AG04449 (cell line): ENCODE data around the gene SARNP.
A peak's percentile ranks its signal among the peaks of the same experiment; 100 is the strongest.

Experiments used
- CTCF ChIA-PET: fragments of 350-600 bp; formaldehyde crosslinking; extraction: SDS; loops from one replicate; lab custom pipeline; 2021; ENCODE audit warnings: antibody characterized with exemption; lab: Yijun Ruan, JAX
- POLR2A ChIA-PET: fragments of 400-600, 350-600 bp; formaldehyde crosslinking; extraction: SDS; loops from one replicate; lab custom pipeline; 2020; ENCODE audit warnings: antibody characterized with exemption, inconsistent platforms; lab: Yijun Ruan, JAX
- DNase-seq: peaks from one replicate; pipeline ENCODE4 v3.0.0-alpha.2; 2010; ENCODE audit warnings: low read depth, low spot score
- H3K4me3 ChIP-seq: 2 replicates; pipeline ENCODE4 v1.5.1; 2011; ENCODE audit warnings: low read depth, mild to moderate bottlenecking, control low read depth, low read length
- CTCF ChIP-seq: IDR thresholded peaks from one replicate; pipeline ENCODE4 v1.5.1; 2011; ENCODE audit warnings: mild to moderate bottlenecking, moderate library complexity, low read length, control low read depth, inconsistent platforms; ENCODE audit not compliant: insufficient read depth; ENCODE audit errors: missing control alignments

SARNP gene

GRCh38 chr12:55743406-55744339 is 73.9 kb downstream of the SARNP start:
- no peak for DNase-seq
- H3K4me3 ChIP-seq = peak overlapping the region; percentile 75
- ChIA-PET CTCF (interaction anchor here (0.7 to 8.5 kb wide), 15 partner anchors 6 to 298 kb away, joined by 3 to 60 read pairs (median 4); partner anchors contain the start of genes DGKA, MMP19 and SARNP), POLR2A (interaction anchor here (0.6 to 3.2 kb wide), 6 partner anchors 10 to 297 kb away, joined by 3 to 15 read pairs (median 3); partner anchors contain the start of genes CD63, ORMDL2 and SARNP)
- peak; percentile 30 for TF ChIP-seq CTCF

DNA sequence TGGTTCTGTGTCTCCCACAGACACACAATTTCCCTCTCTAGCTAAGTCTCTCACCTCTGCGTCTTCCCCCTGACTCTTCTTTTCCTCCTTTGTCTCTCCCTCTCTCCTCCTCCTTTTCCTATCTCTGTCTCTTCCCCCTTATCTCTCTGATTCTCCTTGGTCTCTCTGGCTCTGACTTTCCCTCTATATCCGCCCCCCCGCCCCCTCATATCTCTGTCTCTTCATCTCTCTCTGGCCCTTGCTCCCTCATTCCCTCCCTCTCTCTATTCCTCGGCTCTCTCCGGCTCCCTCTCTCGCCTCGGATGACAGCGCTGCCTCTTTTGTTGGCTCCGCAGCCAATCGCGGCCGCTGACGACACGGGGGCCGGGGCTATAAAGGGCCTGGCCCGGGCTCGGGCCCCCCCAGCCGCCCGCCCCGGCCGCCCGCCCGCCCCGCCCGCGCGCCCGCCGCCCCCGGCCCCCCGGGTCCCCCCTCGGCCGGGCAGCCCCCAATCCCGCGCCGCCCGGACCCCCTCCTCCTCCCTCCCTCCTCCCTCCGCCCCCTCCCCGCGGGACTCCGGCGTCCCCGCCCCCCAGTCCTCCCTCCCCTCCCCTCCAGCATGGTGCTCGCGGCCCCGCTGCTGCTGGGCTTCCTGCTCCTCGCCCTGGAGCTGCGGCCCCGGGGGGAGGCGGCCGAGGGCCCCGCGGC is 74.7 kb downstream of the SARNP start, which contains the start of gene GDF11:
TSS of gene GDF11 (plus strand) at position 404 of the 687 bp plus-strand sequence. CDS start at position 599, 195 bp downstream.
- ChIA-PET POLR2A (interaction anchor here (0.7 to 3.2 kb wide), 4 partner anchors 13 to 298 kb away, joined by 3 to 15 read pairs (median 4); partner anchors contain the start of genes CD63, ORMDL2 and SARNP), CTCF (interaction anchor here (0.7 to 7.6 kb wide), 17 partner anchors 9 to 375 kb away, joined by 3 to 193 read pairs (median 4); partner anchors contain the start of genes DGKA, SARNP and ZC3H10)
- H3K4me3 ChIP-seq = peak within 1 kb of the TSS; percentile 75
- TF ChIP-seq CTCF = no peak
- no peak for DNase-seq

GRCh38 chr12:55741931-55742680 is 75.4 kb downstream of the SARNP start:
- H3K4me3 ChIP-seq = peak overlapping the region; percentile 75
- ChIA-PET POLR2A (interaction anchor here (1.0 to 3.2 kb wide), 2 partner anchors 13 to 76 kb away, joined by 3 to 15 read pairs; partner anchors contain the start of genes CD63, ORMDL2 and SARNP), CTCF (interaction anchor here (0.7 to 7.6 kb wide), 16 partner anchors 10 to 447 kb away, joined by 3 to 193 read pairs (median 4); partner anchors contain the start of genes DGKA, PA2G4, SMARCC2 and SUOX)
- DNase-seq = no peak
- TF ChIP-seq CTCF = no peak

- no peak for TF ChIP-seq CTCF
- no peak for DNase-seq
- ChIA-PET POLR2A (interaction anchor here (0.9 to 2.1 kb wide), 3 partner anchors 10 to 379 kb away, joined by 4 to 19 read pairs (median 4); partner anchors contain the start of genes CD63 and ZC3H10), CTCF (interaction anchor here (0.6 to 7.8 kb wide), 67 partner anchors 9 to 483 kb away, joined by 3 to 193 read pairs (median 7); partner anchors contain the start of genes BLOC1S1, CD63, DGKA and ERBB3)
- no peak overlapping the region for H3K4me3 ChIP-seq
These were observed 78.5 kb downstream of the SARNP start for GRCh38 chr12:55739025-55739378.

- peak overlapping the region; percentile 78 for H3K4me3 ChIP-seq
- no peak for DNase-seq
- POLR2A ChIA-PET = interaction anchor here (0.8 to 2.1 kb wide), 5 partner anchors 9 to 380 kb away, joined by 3 to 19 read pairs (median 4); partner anchors contain the start of genes CD63 and ZC3H10
- CTCF ChIA-PET = interaction anchor here (0.6 to 7.8 kb wide), 83 partner anchors 9 to 551 kb away, joined by 3 to 193 read pairs (median 6); partner anchors contain the start of genes BLOC1S1, CD63, DGKA and ERBB3
- TF ChIP-seq CTCF = peak; percentile 56
These were observed 79.2 kb downstream of the SARNP start for GRCh38 chr12:55738123-55739024.
